ENCODE results near the gene CYTH3.

DNA sequence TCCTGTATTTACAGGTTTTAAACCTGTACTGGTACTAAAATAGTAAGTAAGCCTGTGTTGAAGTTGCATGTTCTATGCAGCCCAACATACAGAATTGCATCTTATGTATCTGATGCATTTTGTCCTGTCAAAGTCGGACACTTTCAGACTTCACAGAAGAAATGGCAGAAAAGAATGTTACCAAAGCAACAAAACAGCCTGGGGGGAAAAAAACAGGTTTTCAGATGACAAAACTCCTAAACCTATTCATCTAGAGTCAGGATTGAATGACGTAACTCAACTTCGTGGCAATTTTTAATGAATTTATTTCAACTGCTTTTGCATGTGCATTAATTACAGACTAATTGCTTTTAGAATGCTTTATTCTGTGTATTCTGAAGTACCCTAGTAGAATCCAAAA is 28.4 kb downstream of the CYTH3 start:
- TF ChIP-seq, protein P1, sequence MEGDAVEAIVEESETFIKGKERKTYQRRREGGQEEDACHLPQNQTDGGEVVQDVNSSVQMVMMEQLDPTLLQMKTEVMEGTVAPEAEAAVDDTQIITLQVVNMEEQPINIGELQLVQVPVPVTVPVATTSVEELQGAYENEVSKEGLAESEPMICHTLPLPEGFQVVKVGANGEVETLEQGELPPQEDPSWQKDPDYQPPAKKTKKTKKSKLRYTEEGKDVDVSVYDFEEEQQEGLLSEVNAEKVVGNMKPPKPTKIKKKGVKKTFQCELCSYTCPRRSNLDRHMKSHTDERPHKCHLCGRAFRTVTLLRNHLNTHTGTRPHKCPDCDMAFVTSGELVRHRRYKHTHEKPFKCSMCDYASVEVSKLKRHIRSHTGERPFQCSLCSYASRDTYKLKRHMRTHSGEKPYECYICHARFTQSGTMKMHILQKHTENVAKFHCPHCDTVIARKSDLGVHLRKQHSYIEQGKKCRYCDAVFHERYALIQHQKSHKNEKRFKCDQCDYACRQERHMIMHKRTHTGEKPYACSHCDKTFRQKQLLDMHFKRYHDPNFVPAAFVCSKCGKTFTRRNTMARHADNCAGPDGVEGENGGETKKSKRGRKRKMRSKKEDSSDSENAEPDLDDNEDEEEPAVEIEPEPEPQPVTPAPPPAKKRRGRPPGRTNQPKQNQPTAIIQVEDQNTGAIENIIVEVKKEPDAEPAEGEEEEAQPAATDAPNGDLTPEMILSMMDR (IDR thresholded peaks at IDR 0.05), result no peak
- TF ChIP-seq POLR2A (IDR thresholded peaks at IDR 0.05), result no peak
